GM23338 (cell line): ENCODE measurements around the gene DAP3. TPM values are rescaled to one million over a fixed set of nuclear protein-coding genes. Genes with fewer than 3 reads are reported as not detected.

Experiments
- ATAC-seq: fragments of 200-7000 bp; cut with Tn5 transposase; 3 replicates; pipeline ENCODE4 v1.9.1; 2020
- DNase-seq: peaks from one replicate; pipeline ENCODE4 v3.0.0-alpha.2; 2015; ENCODE audit warnings: low spot score
- H2AFZ ChIP-seq: fragments of 200-600 bp; sonication (generic); 2 replicates; pipeline ENCODE4 v1.8.0; 2016; ENCODE audit warnings: antibody characterized with exemption, mild to moderate bottlenecking, moderate library complexity
- H3F3A ChIP-seq: fragments of 200-600 bp; sonication (generic); replicated peaks from 2 replicates; pipeline ENCODE4 v1.8.0; 2017; ENCODE audit warnings: antibody characterized with exemption, mixed run types, low read depth
- H3K27ac ChIP-seq: fragments of 200-600 bp; sonication (generic); 2 replicates; pipeline ENCODE4 v1.6.1; 2016; ENCODE audit warnings: low read depth
- H3K27me3 ChIP-seq: fragments of 200-600 bp; sonication (generic); 2 replicates; pipeline ENCODE4 v1.8.0; 2016; ENCODE audit warnings: mild to moderate bottlenecking, mixed run types, moderate library complexity; ENCODE audit not compliant: insufficient read depth
- H3K36me3 ChIP-seq: fragments of 200-600 bp; sonication (generic); 2 replicates; pipeline ENCODE4 v1.8.0; 2016; ENCODE audit warnings: mild to moderate bottlenecking; ENCODE audit not compliant: insufficient read depth
- H3K4me1 ChIP-seq: fragments of 200-600 bp; sonication (generic); 2 replicates; pipeline ENCODE4 v1.8.0; 2016; ENCODE audit warnings: mild to moderate bottlenecking, moderate library complexity; ENCODE audit not compliant: insufficient read depth
- H3K4me2 ChIP-seq: fragments of 200-600 bp; sonication (generic); 2 replicates; pipeline ENCODE4 v1.7.1; 2017; ENCODE audit warnings: mixed run types
- H3K4me3 ChIP-seq: fragments of 200-600 bp; sonication (generic); 2 replicates; pipeline ENCODE4 v1.6.1; 2016; ENCODE audit warnings: mixed run types
- H3K79me2 ChIP-seq: fragments of 200-600 bp; sonication (generic); replicated peaks from 2 replicates; pipeline ENCODE4 v1.8.0; 2017; ENCODE audit warnings: mild to moderate bottlenecking; ENCODE audit not compliant: insufficient read depth
- H3K9me2 ChIP-seq: fragments of 200-600 bp; sonication (generic); 2 replicates; pipeline ENCODE4 v1.8.0; 2017; ENCODE audit not compliant: insufficient read depth
- H4K20me1 ChIP-seq: fragments of 200-600 bp; sonication (generic); replicated peaks from 2 replicates; pipeline ENCODE4 v1.8.0; 2017; ENCODE audit warnings: mild to moderate bottlenecking; ENCODE audit not compliant: insufficient read depth
- H3K27ac Mint-ChIP-seq: 2 replicates; pipeline ENCODE4 v1.8.0; 2020; ENCODE audit warnings: inconsistent platforms, mild to moderate bottlenecking, moderate library complexity, mixed read lengths
- H3K27me3 Mint-ChIP-seq: 3 replicates; pipeline ENCODE4 v1.8.0; 2022; ENCODE audit warnings: low read depth, mild to moderate bottlenecking, moderate library complexity, mixed read lengths, inconsistent platforms; ENCODE audit not compliant: insufficient read depth, poor library complexity
- H3K36me3 Mint-ChIP-seq: 3 replicates; pipeline ENCODE4 v1.8.0; 2021; ENCODE audit warnings: low read depth, mild to moderate bottlenecking, inconsistent platforms, moderate library complexity, mixed read lengths
- H3K4me1 Mint-ChIP-seq: 3 replicates; pipeline ENCODE4 v1.8.0; 2020; ENCODE audit warnings: mild to moderate bottlenecking, inconsistent platforms, mixed read lengths
- H3K4me3 Mint-ChIP-seq: 3 replicates; pipeline ENCODE4 v1.8.0; 2021; ENCODE audit warnings: moderate library complexity, mild to moderate bottlenecking, inconsistent platforms, mixed read lengths
- H3K9me3 Mint-ChIP-seq: 3 replicates; pipeline ENCODE4 v1.8.0; 2020; ENCODE audit warnings: moderate library complexity, mild to moderate bottlenecking, inconsistent platforms, mixed read lengths
- CTCF ChIP-seq, 2 experiments: fragments of 200-600 bp in 1 of 2; sonication (generic) in 1 of 2; conservative IDR thresholded peaks; 2 replicates each; pipeline versions ENCODE4 v1.5.1 to v1.6.1; 2016 to 2017; ENCODE audit warnings: antibody characterized with exemption in 2 of 2, low read depth in 2 of 2, mild to moderate bottlenecking in 2 of 2, moderate library complexity in 1 of 2
- ETS1 ChIP-seq: IDR thresholded peaks from 2 replicates; pipeline ENCODE4 v1.6.1; 2016; ENCODE audit warnings: antibody characterized with exemption
- EZH2 ChIP-seq: fragments of 200-600 bp; sonication (generic); IDR thresholded peaks from one replicate; pipeline ENCODE4 v1.8.0; 2017; ENCODE audit warnings: antibody characterized with exemption, mild to moderate bottlenecking, low read depth; ENCODE audit not compliant: unreplicated experiment
- EZH2phosphoT487 ChIP-seq: fragments of 200-600 bp; sonication (generic); IDR thresholded peaks from one replicate; pipeline ENCODE4 v1.8.1; 2018; ENCODE audit warnings: antibody characterized with exemption; ENCODE audit not compliant: unreplicated experiment
- JUNB ChIP-seq: IDR thresholded peaks from one replicate; pipeline ENCODE4 v1.6.1; 2016; ENCODE audit warnings: antibody characterized with exemption; ENCODE audit not compliant: unreplicated experiment
- NANOG ChIP-seq: IDR thresholded peaks from 2 replicates; pipeline ENCODE4 v1.6.1; 2016; ENCODE audit warnings: antibody characterized with exemption, borderline replicate concordance
- POLR2AphosphoS5 ChIP-seq: IDR thresholded peaks from 2 replicates; pipeline ENCODE4 v1.6.1; 2016; ENCODE audit warnings: antibody characterized with exemption, low read depth
- REST ChIP-seq: IDR thresholded peaks from one replicate; pipeline ENCODE4 v1.6.1; 2018; ENCODE audit warnings: antibody characterized with exemption; ENCODE audit not compliant: unreplicated experiment
- ZNF331 ChIP-seq: fragments of 250-450 bp; sonication (Bioruptor Pico); IDR thresholded peaks from 2 replicates; pipeline ENCODE4 v1.5.0; 2020; ENCODE audit warnings: low read depth, mild to moderate bottlenecking, moderate library complexity
- polyA plus RNA-seq: library from polyadenylated mRNA; unstranded; fragments of >200 nt; fragmentation: Nextera tagmentation; extraction: Ambion mirVana; gene quantifications from 2 replicates; pipeline ENCODE4 v1.2.1, GENCODE V29; 2016
- total RNA-seq: library from RNA; depleted of rRNA; stranded (reverse); fragments of >200 nt; shearing (Covaris generic); gene quantifications from 2 replicates; pipeline ENCODE4 v1.2.3, GENCODE V29; 2014

Gene DAP3
- total and polyA plus RNA-seq, 2 experiments from 2014 or later: 89.8 to 90.1 TPM

GRCh38 chr1:155671750-155672149 lies 17.1 kb upstream of the DAP3 start:
- Histone ChIP-seq H3F3A (peaks cover 11% of the 10 kb centered on the region; the same call in 1 of the 2 replicates), H3K4me1 (no peaks in the 10 kb centered on the region), H3K4me3 (no peak overlapping the region), H4K20me1 (peaks cover 8% of the 10 kb centered on the region), H3K27ac (no peak overlapping the region), H3K79me2 (no peaks in the 10 kb centered on the region), H3K27me3 (no peaks in the 10 kb centered on the region), H3K9me2 (no peaks in the 10 kb centered on the region), H2AFZ (no peak overlapping the region), H3K4me2 (no peak overlapping the region), H3K36me3 (peaks cover 49% of the 10 kb centered on the region)
- no peaks in the 10 kb centered on the region for H3K4me1 Mint-ChIP-seq
- H3K27ac Mint-ChIP-seq: no peak overlapping the region
- no peaks in the 10 kb centered on the region for H3K27me3 Mint-ChIP-seq
- H3K36me3 Mint-ChIP-seq: peaks cover 87% of the 10 kb centered on the region
- no peaks in the 10 kb centered on the region for H3K9me3 Mint-ChIP-seq
- no peak overlapping the region for H3K4me3 Mint-ChIP-seq
- no peak for ATAC-seq
- no peak for DNase-seq
- no peak for TF ChIP-seq CTCF (conservative IDR thresholded peaks at IDR 0.05; ENCODE audit: low read depth in 2 of 2)
- TF ChIP-seq JUNB: no peak
- no peak for TF ChIP-seq NANOG
- no peak for TF ChIP-seq ZNF331 (CRISPR knock-in tag)
- TF ChIP-seq REST: no peak
- TF ChIP-seq ETS1: no peak
- TF ChIP-seq POLR2AphosphoS5: no peak
- no peak for TF ChIP-seq EZH2phosphoT487

- peaks cover 11% of the 10 kb centered on the region; the same call in 1 of the 2 replicates for H3F3A ChIP-seq
- TF ChIP-seq POLR2AphosphoS5 (no peak), NANOG (no peak), EZH2 (no peak)
- 0 out of 2 replicates have a peak, but pooled peaks cover 9% of the 10 kb centered on the region for H3K79me2 ChIP-seq
- H3K4me1 Mint-ChIP-seq: no peaks in the 10 kb centered on the region
- H3K36me3 Mint-ChIP-seq: peaks cover 88% of the 10 kb centered on the region
- H3K27ac ChIP-seq: no peak overlapping the region
- peaks cover 8% of the 10 kb centered on the region for H4K20me1 ChIP-seq
- H3K4me1 ChIP-seq: no peaks in the 10 kb centered on the region
- no peak overlapping the region for H3K4me3 ChIP-seq
- H3K27me3 Mint-ChIP-seq: no peaks in the 10 kb centered on the region
- DNase-seq (no peak), ATAC-seq (no peak)
- H2AFZ ChIP-seq: no peak overlapping the region
- H3K27ac Mint-ChIP-seq: no peak overlapping the region
- H3K4me3 Mint-ChIP-seq: no peak overlapping the region
- no peaks in the 10 kb centered on the region for H3K9me2 ChIP-seq
- H3K27me3 ChIP-seq: no peaks in the 10 kb centered on the region
- no peaks in the 10 kb centered on the region for H3K9me3 Mint-ChIP-seq
- H3K36me3 ChIP-seq: peaks cover 58% of the 10 kb centered on the region
- no peak overlapping the region for H3K4me2 ChIP-seq
These were observed 15.9 kb upstream of the DAP3 start for GRCh38 chr1:155673003-155673402.
